ELR (cell line): ENCODE results near the gene TKFC.

Experiments used
- DNase-seq: peaks from one replicate; pipeline ENCODE4 v3.0.0-alpha.2; 2015; ENCODE audit warnings: low read depth

The TKFC gene

DNA sequence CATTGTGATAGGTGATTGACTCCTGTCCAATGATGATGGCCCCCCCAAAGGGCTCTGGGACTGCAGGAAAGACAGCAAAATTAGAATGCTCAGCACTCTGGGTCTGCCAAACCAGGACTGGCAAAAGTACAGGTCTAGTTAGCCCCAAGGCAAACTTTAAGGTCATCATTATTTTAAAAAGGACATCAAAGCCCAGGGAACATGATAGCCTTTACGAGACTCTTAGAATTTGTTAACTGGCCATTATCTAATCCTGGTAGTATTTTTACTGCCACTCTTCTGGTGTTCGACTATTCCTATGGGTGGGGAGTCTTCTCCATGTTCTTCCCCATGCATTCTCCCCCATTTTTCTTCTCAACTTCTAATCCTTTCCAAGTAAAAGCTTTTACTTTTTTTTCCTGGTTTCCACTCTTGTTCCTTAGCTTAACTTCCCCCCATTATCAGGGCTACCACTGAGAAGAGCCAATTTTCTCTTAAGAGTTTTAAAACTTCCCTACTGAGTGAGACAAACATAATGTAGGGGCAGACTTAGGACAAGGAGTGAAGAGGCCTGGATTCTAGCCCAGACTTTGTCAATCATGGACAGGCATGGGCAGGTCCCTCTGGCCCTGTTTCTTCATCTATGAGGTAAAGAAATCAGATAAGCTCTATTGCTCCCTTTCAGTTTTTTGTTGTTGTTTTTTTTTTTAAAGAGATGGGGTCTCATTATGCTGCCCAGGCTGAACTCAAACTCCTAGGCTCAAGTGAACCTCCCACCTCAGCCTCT is 7.2 kb upstream of the TKFC start:
- DNase-seq = no peak

DNA sequence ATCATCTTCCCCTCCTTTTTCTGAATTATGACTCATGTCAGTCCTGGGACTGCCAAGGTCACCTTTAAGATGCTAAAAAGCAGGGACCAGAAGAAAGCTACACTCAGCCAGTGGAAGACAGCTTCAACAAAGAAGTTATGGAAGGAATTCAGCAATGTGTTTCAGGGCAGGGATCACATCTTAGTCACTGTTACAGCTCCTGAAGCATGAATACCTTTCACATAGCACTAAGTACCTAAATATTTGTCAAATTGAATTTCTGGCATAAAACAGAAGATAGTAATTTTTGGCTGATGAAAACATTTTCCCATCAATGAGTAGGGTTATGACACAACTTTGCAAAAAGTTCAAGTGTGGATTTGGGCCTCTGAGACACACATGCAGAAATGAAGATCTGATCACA is 5.4 kb upstream of the TKFC start:
- no peak for DNase-seq

DNA sequence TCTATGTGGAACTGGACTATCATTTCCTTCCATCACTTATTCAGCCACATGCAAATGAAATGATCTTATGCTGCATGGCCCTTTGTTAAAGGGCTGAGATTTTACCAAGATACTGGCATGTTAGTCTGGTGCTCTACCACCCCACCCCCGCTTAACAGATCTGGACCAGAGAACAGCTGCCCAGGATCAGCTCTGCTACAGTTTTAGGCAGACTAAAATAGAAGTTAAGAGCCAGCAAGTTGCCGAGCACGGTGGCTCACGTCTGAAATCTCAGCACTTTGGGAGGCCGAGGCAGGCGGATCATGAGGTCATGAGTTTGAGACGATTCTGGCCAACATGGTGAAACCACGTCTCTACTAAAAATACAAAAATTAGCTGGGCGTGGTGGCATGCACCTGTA is 4.7 kb upstream of the TKFC start:
- DNase-seq = no peak

DNA sequence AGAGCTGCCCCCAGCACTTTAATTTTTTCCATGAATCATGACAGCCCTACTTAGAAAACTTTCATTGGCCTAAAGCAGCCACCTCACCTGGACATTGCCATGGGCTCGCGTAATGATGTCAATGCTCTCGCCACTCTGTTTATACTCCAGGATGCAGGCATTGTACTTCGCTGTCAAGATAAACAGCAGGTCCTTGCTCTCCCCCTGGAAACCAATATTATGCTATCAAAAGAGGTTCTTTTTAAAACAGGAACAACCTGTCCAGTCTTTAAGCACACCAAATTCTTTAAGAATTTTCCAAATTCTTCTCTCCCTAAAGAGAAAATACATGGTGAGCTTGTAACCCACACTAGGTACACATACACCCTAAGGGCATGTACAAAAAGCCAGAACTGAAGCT is 3.2 kb upstream of the TKFC start:
- no peak for DNase-seq

DNA sequence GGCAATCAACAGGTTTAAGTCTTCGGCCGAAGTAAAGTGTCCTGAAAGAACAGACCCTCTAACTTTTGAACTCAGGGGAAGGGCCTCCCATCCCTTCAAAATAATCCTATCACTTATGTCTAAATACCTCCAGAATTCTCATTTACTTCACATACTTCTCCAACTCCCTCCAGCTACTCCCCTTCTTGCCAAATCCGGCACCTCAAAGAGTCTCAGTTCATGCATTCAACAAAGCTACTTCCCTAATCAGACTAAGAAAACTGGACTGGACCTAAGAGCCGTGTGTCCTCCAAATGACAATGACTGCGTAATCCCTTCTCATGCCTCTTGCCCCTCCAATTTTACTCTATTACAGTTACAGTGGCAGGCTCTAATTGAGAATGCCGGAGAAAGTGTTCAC is 1.4 kb upstream of the TKFC start:
- DNase-seq = no peak

DNA sequence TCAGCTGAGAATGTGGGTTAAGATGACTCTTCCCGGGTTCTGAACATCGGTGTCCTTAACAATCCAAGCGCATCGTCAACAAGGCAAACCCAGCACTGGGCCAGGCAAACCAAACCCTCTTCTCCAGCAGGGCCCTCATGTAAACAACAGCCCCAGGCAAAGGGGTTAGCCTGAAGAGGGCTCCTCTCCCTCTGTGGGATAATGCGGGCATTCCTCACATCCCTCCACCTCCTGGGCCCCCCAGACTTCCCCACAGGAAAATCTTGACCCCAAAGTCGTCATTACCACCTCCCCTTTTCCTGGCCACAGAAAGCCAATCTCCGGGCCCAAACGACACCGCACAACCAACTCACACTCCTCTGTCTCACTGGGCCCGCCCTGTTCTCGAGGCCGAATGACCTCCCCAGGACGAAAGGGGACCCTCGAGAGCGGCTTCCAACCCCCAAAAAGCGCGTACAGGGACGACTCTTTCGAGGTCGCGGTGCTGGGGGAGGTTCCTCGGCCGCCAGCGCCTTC is 689 bp upstream of the TKFC start:
- DNase-seq = peak; percentile 64

DNA sequence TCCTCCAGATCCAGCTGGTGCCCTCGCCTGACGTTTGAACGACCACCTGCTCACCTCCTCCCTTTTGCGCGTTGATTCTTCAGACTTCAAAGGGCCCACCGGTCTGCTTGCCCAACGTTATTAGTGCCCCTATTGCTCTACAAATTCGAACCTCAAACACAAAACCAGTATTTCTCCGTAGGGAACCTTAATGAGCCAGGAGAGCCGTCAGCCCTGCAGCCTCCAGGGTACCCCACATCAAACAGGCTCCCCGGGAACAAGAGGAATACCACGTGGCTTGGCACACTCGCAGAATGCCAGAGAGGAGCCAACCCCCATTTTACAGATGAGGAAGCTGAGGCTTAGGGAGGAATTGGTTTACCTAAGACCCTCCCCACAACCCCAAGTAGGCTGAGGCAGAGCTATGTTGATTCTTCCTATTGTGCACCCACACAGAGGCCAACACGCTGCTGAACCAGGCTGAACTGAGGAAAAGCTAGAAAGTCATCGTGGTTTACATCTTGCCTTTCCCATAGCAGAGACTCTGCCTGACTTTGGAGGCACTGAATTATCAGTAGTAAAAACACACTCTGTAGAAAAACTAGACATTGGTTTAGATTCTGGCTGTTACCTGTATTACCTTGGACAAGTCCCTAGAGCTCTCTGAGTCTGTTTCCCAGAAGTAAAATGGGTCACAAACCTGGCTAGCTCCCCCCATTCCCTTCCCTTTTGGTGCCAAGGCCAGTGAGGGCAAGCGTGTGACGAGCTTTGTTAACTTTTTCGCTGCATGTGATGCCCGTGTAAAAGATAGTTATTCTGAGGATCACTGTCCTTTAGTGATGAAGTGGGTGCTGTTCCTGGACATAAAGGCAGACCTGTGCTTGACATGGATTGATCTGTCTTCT is 764 bp downstream of the TKFC start:
- no peak for DNase-seq

DNA sequence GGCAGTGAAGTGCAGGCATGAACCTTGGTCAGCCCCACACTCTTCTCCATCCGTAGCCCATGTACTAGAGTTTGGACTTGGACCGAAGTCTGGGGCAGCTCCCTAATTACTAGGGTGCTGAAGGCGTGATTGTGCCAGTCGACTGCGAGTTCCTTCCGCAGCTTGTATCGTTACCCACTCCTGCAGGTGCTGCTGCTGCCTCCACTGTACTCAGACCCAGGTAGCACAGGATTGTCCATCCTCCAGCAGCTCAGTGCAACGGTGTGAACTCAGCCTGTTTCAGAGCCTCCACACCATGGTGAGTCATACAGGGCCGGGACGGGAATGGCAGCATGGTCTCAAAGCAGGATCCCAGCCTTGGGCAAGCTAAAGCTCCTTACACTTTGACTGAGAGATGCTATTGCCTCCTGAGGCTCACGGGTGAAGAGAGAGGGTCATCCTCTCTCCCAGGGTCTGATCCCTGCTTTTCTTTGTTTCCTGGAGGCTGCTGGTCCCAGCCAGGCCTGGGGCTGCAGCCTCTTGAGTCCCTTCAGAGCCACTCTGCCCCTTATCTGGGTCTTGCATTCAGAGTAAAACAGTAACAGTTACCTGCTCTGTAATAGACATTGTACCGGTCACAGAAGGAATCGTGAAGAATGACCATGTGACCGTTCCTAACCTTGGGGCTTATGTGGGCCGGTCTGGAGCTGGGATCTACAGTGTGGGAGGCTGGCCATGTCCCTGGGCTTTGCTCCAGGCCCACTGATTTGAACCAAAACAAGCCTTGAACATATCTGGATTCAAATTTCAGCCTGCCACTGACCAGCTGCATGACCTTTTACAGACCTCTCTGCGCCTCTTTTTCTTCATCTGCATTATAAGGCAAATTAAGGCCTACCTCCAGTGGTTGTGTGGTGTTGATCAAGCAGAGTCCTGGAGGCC is 1.7 kb downstream of the TKFC start:
- peak; percentile 72 for DNase-seq

DNA sequence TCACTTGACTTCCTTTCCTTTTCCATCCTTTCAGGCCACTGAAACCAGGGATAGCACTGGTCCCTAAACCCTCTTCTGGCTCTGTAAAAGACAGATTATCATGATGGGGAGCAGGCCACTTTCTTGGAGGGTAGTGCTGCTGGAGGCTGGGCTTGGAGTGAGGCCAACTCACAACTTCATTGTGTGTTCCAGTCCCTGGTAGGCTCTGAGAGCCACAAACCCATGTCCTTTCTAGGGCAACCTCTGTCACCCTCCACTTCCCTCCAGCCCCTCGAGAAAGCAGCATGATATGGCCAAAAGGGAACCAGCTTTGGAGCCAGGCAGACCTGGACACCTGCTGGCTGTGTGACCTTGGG is 2.3 kb downstream of the TKFC start:
- no peak for DNase-seq

DNA sequence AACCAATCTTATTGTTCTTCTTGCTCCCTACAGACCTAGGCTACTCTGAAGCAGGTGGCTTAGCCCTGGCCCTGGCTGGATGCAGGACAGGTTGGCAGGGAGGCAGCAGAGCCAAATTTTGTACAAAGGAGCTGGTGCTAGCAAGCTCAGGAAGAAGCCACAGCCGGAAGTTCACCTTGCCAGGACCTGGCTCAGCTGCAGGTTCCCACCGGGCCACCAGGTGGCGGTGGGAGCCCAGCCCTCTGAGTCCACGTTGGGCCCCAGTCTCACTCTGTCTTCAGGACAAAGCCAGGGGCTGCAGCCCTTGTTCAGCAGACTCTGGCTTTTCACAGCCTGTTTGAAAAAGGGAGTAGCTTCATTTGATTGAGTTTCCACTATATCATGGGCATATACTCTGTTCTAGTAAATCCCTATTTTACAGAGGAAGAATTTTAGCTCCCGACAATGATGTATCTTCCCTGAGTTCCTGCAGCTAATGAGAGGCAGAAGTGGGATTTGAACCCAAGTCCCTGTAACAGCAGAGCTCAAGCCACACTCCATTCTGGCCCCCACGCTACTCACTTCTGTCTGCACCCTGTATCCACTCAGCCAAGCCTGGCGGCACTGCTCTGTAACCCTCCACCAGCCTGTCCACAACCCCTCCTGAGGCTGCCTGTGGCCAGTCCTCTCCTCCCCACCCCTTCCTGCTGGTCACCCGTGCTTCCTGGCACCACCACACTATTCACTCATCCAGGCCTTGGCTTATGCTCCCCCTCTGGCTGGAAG is 3.3 kb downstream of the TKFC start:
- DNase-seq = peak; percentile 77

DNA sequence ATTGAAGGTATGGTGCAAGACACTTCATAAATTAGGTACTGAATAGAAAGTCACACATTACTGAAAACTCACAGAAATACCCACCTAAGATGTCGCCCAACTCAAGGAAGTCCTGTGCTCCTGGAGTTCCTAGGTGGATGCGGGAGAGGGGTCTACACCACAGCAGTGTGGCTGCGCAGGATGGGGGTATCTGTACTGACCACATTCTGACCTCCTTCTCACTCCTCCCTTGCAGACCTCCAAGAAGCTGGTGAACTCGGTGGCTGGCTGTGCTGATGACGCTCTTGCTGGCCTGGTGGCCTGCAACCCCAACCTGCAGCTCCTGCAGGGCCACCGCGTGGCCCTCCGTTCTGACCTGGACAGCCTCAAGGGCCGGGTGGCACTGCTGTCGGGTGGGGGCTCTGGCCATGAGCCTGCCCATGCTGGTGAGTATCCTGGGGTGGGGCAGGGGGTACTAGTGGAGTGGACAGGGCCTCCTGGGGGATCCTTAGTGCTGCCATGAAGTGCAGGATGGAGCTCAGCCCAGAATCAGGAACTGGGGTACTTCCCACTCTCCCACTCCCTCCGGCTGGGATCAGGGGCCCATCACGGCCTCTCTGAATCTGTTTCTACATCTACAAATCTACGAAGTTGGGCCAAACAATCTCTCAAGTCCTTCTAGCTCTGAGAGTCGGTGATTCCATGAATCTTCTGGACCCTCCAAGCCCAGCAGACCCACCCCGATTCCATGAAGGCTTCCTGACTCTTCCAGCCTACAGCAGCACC is 4.9 kb downstream of the TKFC start:
- DNase-seq = no peak

DNA sequence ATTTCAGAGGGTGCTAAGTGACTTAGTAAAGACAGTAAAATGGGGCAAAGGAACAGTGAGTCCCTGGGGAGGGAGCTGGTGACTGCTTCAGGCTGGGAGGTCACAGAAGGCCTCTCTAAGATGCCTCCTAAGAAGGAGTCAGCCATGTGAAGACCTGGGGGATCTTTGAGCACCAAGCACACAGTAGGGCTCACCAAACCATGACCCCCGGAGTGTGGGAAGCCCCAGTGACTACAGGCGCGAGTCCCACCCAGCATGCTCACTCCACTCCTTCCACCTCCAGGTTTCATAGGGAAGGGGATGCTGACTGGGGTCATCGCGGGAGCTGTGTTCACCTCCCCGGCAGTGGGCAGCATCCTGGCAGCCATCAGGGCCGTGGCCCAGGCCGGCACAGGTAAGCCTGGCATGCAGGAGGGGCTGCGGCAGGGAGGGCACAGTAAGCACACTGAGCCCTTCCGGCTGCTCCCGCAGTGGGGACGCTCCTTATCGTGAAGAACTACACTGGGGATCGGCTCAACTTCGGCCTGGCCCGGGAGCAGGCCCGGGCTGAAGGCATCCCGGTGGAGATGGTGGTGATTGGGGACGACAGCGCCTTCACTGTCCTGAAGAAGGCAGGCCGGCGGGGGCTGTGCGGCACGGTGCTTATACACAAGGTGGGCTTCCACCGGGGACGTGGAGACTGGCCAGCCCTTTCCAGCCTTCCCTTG is 5.9 kb downstream of the TKFC start:
- no peak for DNase-seq

DNA sequence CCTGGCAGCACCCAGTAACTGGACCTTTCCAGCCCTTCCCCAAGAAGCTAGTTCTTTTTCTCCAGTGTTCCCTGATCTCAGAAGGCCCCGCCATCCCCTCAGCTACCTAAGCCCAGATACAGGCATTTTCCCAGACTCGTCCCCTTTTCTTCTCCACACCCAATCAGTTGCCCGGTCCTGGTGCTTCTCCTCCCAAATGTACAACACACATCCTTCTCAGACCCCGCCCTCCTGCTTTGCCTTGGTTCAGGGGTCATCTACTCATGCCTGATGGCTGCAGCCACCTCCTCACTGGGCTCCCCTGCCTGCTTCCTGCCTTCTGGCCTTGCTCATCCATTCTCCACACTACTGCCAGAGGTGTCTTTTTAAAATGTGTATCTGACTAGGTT is 6.5 kb downstream of the TKFC start:
- DNase-seq = no peak

DNA sequence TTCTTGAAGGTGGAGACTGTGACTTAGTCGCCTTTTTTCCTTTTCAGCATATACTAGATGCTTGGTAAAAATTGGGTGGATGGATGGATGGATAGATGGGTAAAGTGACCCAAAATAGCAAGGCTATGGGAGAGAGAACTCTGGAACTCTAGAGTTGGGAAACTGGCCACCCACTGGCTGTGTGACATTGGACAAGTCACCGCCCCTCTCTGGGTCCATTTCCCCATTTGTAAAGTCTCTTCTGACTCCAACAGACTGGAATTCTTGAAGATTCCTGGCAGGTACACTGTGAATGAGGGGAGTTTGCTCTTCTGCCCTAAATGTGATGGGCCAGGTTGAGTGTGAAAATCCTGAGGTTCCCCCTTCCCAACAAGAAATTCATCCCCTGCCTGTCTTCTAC is 8.0 kb downstream of the TKFC start:
- no peak for DNase-seq

DNA sequence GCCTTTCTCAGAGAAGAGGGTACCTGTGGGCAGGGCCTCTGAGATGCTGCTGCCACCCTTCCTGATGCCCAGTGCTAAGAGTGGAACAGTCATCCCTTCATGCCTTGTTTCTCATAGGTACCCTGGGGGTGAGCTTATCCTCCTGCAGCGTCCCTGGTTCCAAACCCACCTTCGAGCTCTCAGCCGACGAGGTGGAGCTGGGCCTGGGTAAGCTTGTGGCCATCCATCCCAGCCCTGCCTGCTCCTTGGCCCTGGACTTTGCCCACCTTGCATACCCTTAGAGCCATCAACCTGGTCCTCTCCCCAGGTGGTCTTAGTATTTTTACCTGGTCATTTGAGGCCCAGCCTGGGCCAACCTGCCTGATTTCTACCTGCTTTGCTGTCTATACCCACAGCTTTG is 8.7 kb downstream of the TKFC start:
- no peak for DNase-seq

DNA sequence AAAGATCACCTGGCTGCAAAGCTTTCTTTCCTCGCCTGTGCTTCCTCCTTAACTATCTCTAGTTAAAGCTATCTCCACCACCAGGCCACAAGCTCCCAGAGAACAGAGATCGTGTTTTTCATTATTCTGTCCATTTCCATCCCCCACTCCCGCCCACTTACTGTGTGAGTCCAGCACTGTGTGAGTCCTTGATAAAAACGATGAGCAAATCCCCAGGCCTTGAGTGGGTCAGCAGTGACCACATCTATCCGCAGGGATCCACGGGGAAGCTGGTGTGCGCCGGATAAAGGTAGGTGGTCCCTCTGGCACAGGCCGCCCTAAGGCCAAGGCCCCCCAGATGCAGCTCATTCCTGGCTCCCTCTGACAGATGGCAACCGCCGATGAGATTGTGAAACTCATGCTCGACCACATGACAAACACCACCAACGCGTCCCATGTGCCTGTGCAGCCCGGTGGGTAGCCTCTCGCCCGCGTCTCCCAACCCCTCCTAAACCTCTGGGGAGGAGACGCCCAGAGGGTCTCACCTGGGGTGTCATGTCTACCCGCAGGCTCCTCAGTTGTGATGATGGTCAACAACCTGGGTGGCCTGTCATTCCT is 9.3 kb downstream of the TKFC start:
- DNase-seq = no peak

DNA sequence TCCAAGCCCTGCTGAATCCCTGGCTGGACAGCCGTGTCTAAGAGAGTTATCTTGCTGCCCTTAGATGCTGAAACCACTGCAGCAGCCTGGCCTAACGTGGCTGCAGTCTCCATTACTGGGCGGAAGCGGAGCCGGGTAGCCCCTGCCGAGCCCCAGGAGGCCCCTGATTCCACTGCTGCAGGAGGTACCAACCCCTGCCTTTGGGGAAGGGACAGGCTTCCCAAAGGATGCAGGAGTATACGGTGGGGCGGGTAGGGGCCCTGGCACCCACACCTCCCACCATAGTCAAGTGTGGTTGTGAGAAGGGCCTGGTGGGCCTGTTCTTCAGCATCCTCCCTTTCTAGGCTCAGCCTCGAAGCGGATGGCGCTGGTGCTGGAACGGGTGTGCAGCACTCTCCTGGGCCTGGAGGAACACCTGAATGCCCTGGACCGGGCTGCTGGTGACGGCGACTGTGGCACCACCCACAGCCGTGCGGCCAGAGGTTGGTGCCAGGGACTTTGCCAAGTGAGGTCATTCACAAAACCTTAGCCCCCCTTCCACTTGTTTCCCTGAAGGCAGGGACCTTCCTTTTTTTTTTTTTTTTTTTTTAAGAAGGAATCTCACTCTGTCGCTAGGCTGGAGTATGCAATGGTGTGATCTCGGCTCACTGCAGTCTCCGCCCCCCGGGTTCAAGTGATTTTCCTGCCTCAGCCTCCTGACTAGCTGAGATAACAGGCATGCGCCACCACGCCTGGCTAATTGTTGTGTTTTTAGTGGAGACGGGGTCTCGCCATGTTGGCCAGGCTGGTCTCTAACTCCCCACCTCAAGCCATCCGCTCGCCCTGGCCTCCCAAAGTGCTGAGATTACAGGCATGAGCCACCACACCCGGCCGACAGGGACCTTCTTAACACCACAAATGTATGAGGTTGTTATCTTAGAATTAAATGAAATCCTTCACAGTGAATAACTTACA is 11.0 kb downstream of the TKFC start:
- no peak for DNase-seq

DNA sequence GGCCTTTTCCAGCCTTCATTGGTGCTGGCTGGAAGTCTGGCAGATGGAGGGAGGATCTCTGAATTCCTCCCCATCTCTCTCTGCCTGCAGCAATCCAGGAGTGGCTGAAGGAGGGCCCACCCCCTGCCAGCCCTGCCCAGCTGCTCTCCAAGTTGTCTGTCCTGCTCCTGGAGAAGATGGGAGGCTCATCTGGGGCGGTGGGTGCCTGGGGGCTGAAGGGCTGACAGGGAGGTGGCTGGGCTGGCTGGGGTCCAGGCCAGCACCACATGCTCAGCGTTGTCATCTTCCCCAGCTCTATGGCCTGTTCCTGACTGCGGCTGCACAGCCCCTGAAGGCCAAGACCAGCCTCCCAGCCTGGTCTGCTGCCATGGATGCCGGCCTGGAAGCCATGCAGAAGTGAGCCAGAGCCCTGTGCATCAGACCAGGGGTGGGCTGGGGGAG is 12.2 kb downstream of the TKFC start:
- no peak for DNase-seq
